Cardiac muscle cell (in vitro differentiated cells and primary cell): Measurements from ENCODE around the gene PPM1J. TPM values are rescaled to one million over a fixed set of nuclear protein-coding genes. Genes with fewer than 3 reads are reported as not detected.

ENCODE experiments used
- DNase-seq, 2 donors: peaks; one replicate each; pipeline versions ENCODE4 v3.0.0 to v3.0.0-alpha.2; 2010 to 2017; ENCODE audit warnings: low read depth in 1 of 2, low spot score in 1 of 2
- H3K27ac ChIP-seq: fragments of 200-600 bp; sonication (generic); 2 replicates; pipeline ENCODE4 v1.5.1; 2016
- H3K27me3 ChIP-seq: fragments of 200-600 bp; sonication (generic); 2 replicates; pipeline ENCODE4 v1.6.0; 2016; ENCODE audit warnings: control low read depth
- H3K36me3 ChIP-seq: fragments of 200-600 bp; sonication (generic); 2 replicates; pipeline ENCODE4 v1.5.1; 2016; ENCODE audit warnings: control low read depth
- H3K4me1 ChIP-seq: fragments of 200-600 bp; sonication (generic); 2 replicates; pipeline ENCODE4 v1.8.1; 2017; ENCODE audit warnings: low read depth, mild to moderate bottlenecking, mixed run types
- H3K4me3 ChIP-seq: fragments of 200-600 bp; sonication (generic); 2 replicates; pipeline ENCODE4 v1.5.1; 2016; ENCODE audit warnings: mild to moderate bottlenecking
- H3K9me3 ChIP-seq: fragments of 200-600 bp; sonication (generic); 2 replicates; pipeline ENCODE4 v1.5.1; 2017; ENCODE audit warnings: low read depth, mild to moderate bottlenecking, control low read depth
- polyA plus RNA-seq: library from polyadenylated mRNA; unstranded; fragments of >200 nt; fragmentation: Nextera tagmentation; extraction: Ambion mirVana; gene quantifications from 2 replicates; pipeline ENCODE4 v1.2.1, GENCODE V29; 2016
- total RNA-seq: library from RNA; depleted of rRNA; stranded (reverse); fragments of >200 nt; gene quantifications from 2 replicates; pipeline ENCODE4 v1.2.3, GENCODE V29; 2016
- TF ChIP-seq, protein P1 (sequence below): IDR thresholded peaks from 2 replicates; pipeline ENCODE4 v1.5.1; 2012; ENCODE audit warnings: low read depth, mild to moderate bottlenecking, low read length

PPM1J gene
- total and polyA plus RNA-seq, 2 experiments from 2014 or later, result 20.1 to 21.9 TPM

DNA sequence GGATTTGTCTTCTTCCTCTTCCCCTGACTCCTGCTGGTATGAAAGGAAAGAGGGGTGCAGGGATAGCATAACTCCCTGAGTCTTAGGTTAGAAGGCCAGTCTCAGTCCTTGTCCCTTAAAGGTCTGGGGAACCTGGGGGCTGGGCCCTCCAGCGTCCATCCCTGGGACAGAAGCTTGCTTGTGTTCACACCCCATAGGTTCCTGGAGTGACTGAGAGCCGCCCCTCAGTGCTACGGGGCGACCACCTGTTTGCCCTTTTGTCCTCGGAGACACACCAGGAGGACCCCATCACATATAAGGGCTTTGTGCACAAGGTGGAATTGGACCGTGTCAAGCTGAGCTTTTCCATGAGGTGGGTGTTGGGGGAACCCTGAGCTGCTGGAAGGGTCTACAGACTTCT, 21.3 kb downstream of the PPM1J start:
- TF ChIP-seq, protein P1, sequence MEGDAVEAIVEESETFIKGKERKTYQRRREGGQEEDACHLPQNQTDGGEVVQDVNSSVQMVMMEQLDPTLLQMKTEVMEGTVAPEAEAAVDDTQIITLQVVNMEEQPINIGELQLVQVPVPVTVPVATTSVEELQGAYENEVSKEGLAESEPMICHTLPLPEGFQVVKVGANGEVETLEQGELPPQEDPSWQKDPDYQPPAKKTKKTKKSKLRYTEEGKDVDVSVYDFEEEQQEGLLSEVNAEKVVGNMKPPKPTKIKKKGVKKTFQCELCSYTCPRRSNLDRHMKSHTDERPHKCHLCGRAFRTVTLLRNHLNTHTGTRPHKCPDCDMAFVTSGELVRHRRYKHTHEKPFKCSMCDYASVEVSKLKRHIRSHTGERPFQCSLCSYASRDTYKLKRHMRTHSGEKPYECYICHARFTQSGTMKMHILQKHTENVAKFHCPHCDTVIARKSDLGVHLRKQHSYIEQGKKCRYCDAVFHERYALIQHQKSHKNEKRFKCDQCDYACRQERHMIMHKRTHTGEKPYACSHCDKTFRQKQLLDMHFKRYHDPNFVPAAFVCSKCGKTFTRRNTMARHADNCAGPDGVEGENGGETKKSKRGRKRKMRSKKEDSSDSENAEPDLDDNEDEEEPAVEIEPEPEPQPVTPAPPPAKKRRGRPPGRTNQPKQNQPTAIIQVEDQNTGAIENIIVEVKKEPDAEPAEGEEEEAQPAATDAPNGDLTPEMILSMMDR, result no peak
- H3K4me3 ChIP-seq, result no peak overlapping the region

DNA sequence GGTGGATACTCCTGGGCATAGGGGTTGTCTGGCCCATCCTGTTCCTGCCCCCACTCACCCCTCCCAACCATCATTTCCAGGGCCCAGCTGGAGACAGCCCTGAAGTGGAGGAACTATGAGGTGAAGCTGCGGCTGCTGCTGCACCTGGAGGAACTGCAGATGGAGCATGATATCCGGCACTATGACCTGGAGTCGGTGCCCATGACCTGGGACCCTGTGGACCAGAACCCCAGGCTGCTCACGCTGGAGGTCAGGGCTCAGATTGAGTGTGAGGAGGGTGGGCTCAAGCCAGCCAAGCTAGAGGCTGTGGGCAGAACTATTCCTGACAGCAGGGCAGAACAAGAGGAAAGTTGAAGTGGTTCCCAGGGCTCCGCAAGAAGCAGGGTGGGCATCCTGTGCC, 22.5 kb downstream of the PPM1J start:
- Histone ChIP-seq H3K4me3 (no peak overlapping the region), H3K27me3 (no peaks in the 10 kb centered on the region), H3K27ac (no peak overlapping the region), H3K4me1 (peaks cover 8% of the 10 kb centered on the region), H3K9me3 (no peaks in the 10 kb centered on the region), H3K36me3 (peaks cover 43% of the 10 kb centered on the region)
- TF ChIP-seq, protein P1, result no peak
- no peak for DNase-seq

More for the DNA sequence above, 21.3 kb downstream of the PPM1J start:
- no peaks in the 10 kb centered on the region for H3K9me3 ChIP-seq
- H3K27ac ChIP-seq, result no peak overlapping the region
- peaks cover 12% of the 10 kb centered on the region for H3K4me1 ChIP-seq
- no peak for DNase-seq
- peaks cover 43% of the 10 kb centered on the region for H3K36me3 ChIP-seq
- H3K27me3 ChIP-seq, result no peaks in the 10 kb centered on the region

DNA sequence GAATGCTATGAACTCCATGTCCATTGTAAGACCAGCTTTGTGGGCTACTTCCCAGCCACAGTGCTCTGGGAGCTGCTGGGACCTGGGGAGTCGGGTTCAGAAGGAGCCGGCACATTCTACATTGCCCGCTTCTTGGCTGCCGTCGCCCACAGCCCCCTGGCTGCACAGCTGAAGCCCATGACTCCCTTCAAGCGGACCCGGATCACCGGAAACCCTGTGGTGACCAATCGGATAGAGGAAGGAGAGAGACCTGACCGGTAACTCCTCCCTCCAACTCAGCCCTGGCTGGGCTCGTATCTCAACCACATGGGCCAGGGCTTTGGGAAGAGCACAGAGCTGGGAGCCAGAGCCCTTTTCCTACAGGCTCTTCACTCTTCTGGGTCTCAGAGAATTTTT, 25.3 kb downstream of the PPM1J start:
- DNase-seq, result no peak
- Histone ChIP-seq H3K27ac (no peak overlapping the region), H3K27me3 (no peaks in the 10 kb centered on the region), H3K36me3 (peaks cover 32% of the 10 kb centered on the region), H3K4me1 (peaks cover 10% of the 10 kb centered on the region), H3K4me3 (no peak overlapping the region), H3K9me3 (no peaks in the 10 kb centered on the region)
- TF ChIP-seq, protein P1, result no peak

DNA sequence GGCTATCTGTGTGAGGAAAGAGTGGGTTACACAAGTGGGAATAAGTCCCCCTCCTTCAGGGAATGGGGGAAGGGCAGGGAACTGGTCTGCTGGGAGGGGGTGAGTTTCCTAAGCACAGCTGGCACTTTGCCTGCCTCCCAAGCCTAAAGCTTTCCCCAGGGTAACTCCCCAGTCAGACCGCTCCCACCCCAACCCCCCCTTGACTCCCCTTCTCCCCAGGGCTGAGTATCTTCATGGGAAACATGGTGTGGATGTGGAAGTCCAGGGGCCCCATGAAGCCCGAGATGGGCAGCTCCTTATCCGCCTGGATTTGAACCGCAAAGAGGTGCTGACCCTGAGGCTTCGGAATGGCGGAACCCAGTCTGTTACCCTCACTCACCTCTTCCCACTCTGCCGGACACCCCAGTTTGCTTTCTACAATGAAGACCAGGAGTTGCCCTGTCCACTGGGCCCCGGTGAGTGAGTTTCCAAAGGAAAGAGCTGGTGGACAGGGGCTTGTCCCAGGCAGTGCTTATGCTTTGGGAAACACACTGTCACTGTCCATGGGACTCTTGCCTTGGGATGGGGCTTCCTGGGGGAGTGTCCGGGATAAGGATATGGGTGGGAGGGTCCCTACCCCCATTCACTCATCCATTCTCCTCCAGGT, 25.8 kb downstream of the PPM1J start:
- TF ChIP-seq, protein P1, result no peak
- no peak overlapping the region for H3K4me3 ChIP-seq
- peaks cover 26% of the 10 kb centered on the region for H3K36me3 ChIP-seq
- peak overlapping the region; percentile 55 for H3K27ac ChIP-seq
- H3K4me1 ChIP-seq, result peaks cover 10% of the 10 kb centered on the region
- H3K27me3 ChIP-seq, result no peaks in the 10 kb centered on the region
- no peaks in the 10 kb centered on the region for H3K9me3 ChIP-seq
- no peak for DNase-seq

DNA sequence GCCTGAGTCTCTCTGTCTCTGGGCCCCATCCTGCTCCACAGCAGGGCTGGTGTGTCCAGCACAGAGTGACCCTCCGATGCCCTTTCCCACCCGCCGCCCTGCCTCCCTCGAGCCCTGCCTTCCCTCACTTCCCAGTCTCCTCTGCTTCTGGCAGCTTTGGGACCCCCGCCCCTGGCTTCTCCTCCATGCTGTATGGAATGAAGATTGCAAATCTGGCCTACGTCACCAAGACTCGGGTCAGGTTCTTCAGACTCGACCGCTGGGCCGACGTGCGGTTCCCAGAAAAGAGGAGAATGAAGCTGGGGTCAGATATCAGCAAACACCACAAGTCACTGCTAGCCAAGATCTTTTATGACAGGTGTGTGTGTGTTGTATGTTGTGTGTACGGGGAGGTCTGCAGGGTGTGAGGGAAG, 26.3 kb downstream of the PPM1J start:
- Histone ChIP-seq H3K36me3 (peaks cover 21% of the 10 kb centered on the region), H3K27ac (peak overlapping the region; percentile 55), H3K4me3 (no peak overlapping the region), H3K4me1 (peaks cover 10% of the 10 kb centered on the region), H3K9me3 (no peaks in the 10 kb centered on the region), H3K27me3 (no peaks in the 10 kb centered on the region)
- peak in 1 of 2 donors; percentile 14 for DNase-seq
- TF ChIP-seq, protein P1, result no peak
